22Rv1 (cell line): ENCODE data around the gene PLXND1.

Source experiments
- ZFX ChIP-seq: fragments of 450-650 bp; IDR thresholded peaks from 2 replicates; pipeline ENCODE4 v1.6.1; 2017; ENCODE audit warnings: antibody characterized with exemption, borderline replicate concordance
- TF ChIP-seq, protein P1 (sequence below): fragments of 450-650 bp; IDR thresholded peaks from 2 replicates; pipeline ENCODE4 v1.5.1; 2017; ENCODE audit warnings: mild to moderate bottlenecking

- TF ChIP-seq, protein P1, sequence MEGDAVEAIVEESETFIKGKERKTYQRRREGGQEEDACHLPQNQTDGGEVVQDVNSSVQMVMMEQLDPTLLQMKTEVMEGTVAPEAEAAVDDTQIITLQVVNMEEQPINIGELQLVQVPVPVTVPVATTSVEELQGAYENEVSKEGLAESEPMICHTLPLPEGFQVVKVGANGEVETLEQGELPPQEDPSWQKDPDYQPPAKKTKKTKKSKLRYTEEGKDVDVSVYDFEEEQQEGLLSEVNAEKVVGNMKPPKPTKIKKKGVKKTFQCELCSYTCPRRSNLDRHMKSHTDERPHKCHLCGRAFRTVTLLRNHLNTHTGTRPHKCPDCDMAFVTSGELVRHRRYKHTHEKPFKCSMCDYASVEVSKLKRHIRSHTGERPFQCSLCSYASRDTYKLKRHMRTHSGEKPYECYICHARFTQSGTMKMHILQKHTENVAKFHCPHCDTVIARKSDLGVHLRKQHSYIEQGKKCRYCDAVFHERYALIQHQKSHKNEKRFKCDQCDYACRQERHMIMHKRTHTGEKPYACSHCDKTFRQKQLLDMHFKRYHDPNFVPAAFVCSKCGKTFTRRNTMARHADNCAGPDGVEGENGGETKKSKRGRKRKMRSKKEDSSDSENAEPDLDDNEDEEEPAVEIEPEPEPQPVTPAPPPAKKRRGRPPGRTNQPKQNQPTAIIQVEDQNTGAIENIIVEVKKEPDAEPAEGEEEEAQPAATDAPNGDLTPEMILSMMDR: no peak
- no peak for TF ChIP-seq ZFX
Measured at GRCh38 chr3:129586746-129587430, 19.6 kb downstream of the PLXND1 start.
